ENCODE measurements around the gene DCTN2.
"Not testable (repeated sequence)": the region's sequence is repeated elsewhere in the genome, so short reads cannot be mapped to it uniquely, and the experiment has no call there.

The DCTN2 gene

GRCh38 chr12:57515408-57515933 lies 31.5 kb downstream of the DCTN2 start:
- DNase-seq (ENCODE audit: low spot score), result no peak

GRCh38 chr12:57514720-57515407 lies 32.1 kb downstream of the DCTN2 start:
- no peak for DNase-seq (ENCODE audit: low spot score)

GRCh38 chr12:57514246-57514645 lies 32.7 kb downstream of the DCTN2 start:
- not testable (repeated sequence) for DNase-seq (ENCODE audit: low spot score)

GRCh38 chr12:57513677-57514076 lies 33.3 kb downstream of the DCTN2 start:
- DNase-seq (ENCODE audit: low spot score), result not testable (repeated sequence)

- no peak for DNase-seq (ENCODE audit: low spot score)
Measured at GRCh38 chr12:57513266-57513665, 33.7 kb downstream of the DCTN2 start.

GRCh38 chr12:57512665-57513064 lies 34.3 kb downstream of the DCTN2 start:
- DNase-seq (ENCODE audit: low spot score), result no peak

- DNase-seq (ENCODE audit: low spot score), result no peak
Measured at GRCh38 chr12:57511588-57512325, 35.2 kb downstream of the DCTN2 start.

- DNase-seq (ENCODE audit: low spot score), result no peak
Measured at GRCh38 chr12:57511161-57511560, 35.8 kb downstream of the DCTN2 start.

GRCh38 chr12:57507796-57508195 lies 39.2 kb downstream of the DCTN2 start:
- not testable (repeated sequence) for DNase-seq (ENCODE audit: low spot score)

- DNase-seq (ENCODE audit: low spot score), result not testable (repeated sequence)
Measured at GRCh38 chr12:57506541-57506940, 40.5 kb downstream of the DCTN2 start.

GRCh38 chr12:57502311-57502969 lies 44.6 kb downstream of the DCTN2 start:
- DNase-seq (ENCODE audit: low spot score), result not testable (repeated sequence)

GRCh38 chr12:57500213-57500612 lies 46.8 kb downstream of the DCTN2 start:
- DNase-seq (ENCODE audit: low spot score), result no peak

GRCh38 chr12:57498571-57498970 lies 48.4 kb downstream of the DCTN2 start:
- no peak for DNase-seq (ENCODE audit: low spot score)

GRCh38 chr12:57498132-57498502 lies 48.9 kb downstream of the DCTN2 start:
- DNase-seq (ENCODE audit: low spot score), result no peak

GRCh38 chr12:57497223-57498131 lies 49.5 kb downstream of the DCTN2 start:
- no peak for DNase-seq (ENCODE audit: low spot score)

GRCh38 chr12:57496822-57497221 lies 50.2 kb downstream of the DCTN2 start:
- DNase-seq (ENCODE audit: low spot score), result no peak

GRCh38 chr12:57495051-57495701 lies 51.8 kb downstream of the DCTN2 start:
- DNase-seq (ENCODE audit: low spot score), result not testable (repeated sequence)

- DNase-seq (ENCODE audit: low spot score), result no peak
Measured at GRCh38 chr12:57491393-57492280, 55.4 kb downstream of the DCTN2 start.

GRCh38 chr12:57490126-57490525 lies 56.9 kb downstream of the DCTN2 start:
- DNase-seq (ENCODE audit: low spot score), result no peak

GRCh38 chr12:57489157-57489641 lies 57.8 kb downstream of the DCTN2 start:
- no peak for DNase-seq (ENCODE audit: low spot score)
